ENCODE results near the gene PI4KA.

The PI4KA gene

DNA sequence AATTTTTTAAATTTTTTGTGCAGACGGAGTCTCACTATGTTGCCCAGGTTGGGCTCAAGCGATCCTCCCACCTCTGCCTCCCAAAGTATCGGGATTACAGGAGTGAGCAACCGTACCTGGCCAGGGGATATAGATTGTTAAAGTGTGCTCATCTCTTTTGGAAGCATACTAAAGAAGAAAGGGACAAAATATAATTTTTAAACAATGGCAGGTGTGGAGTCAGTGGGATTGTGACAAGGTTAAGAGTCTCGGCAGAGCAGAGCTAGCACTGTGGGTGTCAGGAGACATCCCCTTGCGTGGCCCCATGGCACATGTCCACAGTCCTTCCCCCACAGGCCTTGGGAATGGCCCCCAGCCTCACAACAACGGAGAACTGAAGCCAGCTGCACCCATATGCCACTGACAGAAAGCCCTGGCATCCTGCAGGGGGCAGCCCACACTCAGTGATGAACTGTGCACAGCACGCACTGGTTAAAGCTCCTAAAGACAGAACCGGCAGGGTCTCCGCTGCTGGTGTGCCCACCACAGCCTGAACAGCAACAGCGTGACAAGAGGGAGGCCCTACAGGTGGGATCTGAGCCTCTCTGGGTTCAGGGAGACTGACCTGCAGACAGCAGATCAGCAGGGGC is 54.8 kb downstream of the PI4KA start:
- H3K27me3 ChIP-seq (ENCODE audit: insufficient read depth, poor library complexity, severe bottlenecking): no peaks in the 10 kb centered on the region
- no peak overlapping the region for H3K4me3 ChIP-seq (replicated peaks; ENCODE audit: insufficient read depth, low read length)
- no peak overlapping the region for H3K27ac ChIP-seq (replicated peaks)
- DNase-seq (ENCODE audit: low read depth in 1 of 2, low spot score in 1 of 2): peak in 1 of 2 experiments; percentile 47
- peak; percentile 38 for TF ChIP-seq CTCF (IDR thresholded peaks at IDR 0.05; ENCODE audit: insufficient read depth, low read length)
- TF ChIP-seq SPI1 (IDR thresholded peaks at IDR 0.05; ENCODE audit: borderline replicate concordance, low read depth): no peak

GRCh38 chr22:20802922-20803553 is 55.6 kb downstream of the PI4KA start:
- Histone ChIP-seq H3K4me3 (replicated peaks; ENCODE audit: insufficient read depth, low read length) (no peak overlapping the region), H3K27ac (replicated peaks) (no peak overlapping the region), H3K27me3 (ENCODE audit: insufficient read depth, poor library complexity, severe bottlenecking) (no peaks in the 10 kb centered on the region)
- DNase-seq (ENCODE audit: low read depth in 1 of 2, low spot score in 1 of 2): no peak
- TF ChIP-seq GABPA (IDR thresholded peaks at IDR 0.05; ENCODE audit: low read depth): no peak
- TF ChIP-seq CTCF (IDR thresholded peaks at IDR 0.05; ENCODE audit: insufficient read depth, low read length): no peak
- TF ChIP-seq SPI1 (IDR thresholded peaks at IDR 0.05; ENCODE audit: borderline replicate concordance, low read depth): no peak
- TF ChIP-seq POLR2AphosphoS5 (IDR thresholded peaks at IDR 0.05; ENCODE audit: low read depth): no peak
- TF ChIP-seq REST (IDR thresholded peaks at IDR 0.05; ENCODE audit: insufficient replicate concordance, low read depth): no peak

DNA sequence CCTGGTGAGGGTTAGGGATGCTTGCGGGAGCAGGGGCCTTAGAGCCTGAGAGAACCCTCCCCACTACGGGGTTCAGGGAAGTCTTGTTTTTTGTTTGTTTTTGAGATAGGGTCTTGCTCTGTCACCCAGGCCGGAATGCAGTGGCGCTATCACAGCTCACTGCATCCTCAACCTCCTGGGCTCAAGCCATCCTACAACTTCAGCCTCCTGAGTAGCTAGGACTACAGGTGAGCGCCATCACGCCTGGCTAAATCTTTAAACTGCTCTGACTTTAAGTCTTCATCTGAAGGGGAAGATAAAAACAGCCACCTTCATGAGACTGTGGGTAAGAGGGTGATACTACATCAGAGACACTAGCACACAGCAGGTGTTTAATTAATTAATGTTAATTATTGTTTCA is 56.2 kb downstream of the PI4KA start:
- TF ChIP-seq SPI1 (IDR thresholded peaks at IDR 0.05; ENCODE audit: borderline replicate concordance, low read depth): no peak
- TF ChIP-seq CTCF (IDR thresholded peaks at IDR 0.05; ENCODE audit: insufficient read depth, low read length): no peak
- no peak for TF ChIP-seq REST (IDR thresholded peaks at IDR 0.05; ENCODE audit: insufficient replicate concordance, low read depth)
- no peak for TF ChIP-seq GABPA (IDR thresholded peaks at IDR 0.05; ENCODE audit: low read depth)
- no peak overlapping the region for H3K27ac ChIP-seq (replicated peaks)
- DNase-seq (ENCODE audit: low read depth in 1 of 2, low spot score in 1 of 2): no peak
- no peaks in the 10 kb centered on the region for H3K27me3 ChIP-seq (ENCODE audit: insufficient read depth, poor library complexity, severe bottlenecking)
- no peak overlapping the region for H3K4me3 ChIP-seq (replicated peaks; ENCODE audit: insufficient read depth, low read length)

- no peak overlapping the region for H3K27ac ChIP-seq (replicated peaks)
- DNase-seq (ENCODE audit: low read depth in 1 of 2, low spot score in 1 of 2): no peak
- no peak overlapping the region for H3K4me3 ChIP-seq (replicated peaks; ENCODE audit: insufficient read depth, low read length)
- TF ChIP-seq GABPA (IDR thresholded peaks at IDR 0.05; ENCODE audit: low read depth) (no peak), SPI1 (IDR thresholded peaks at IDR 0.05; ENCODE audit: borderline replicate concordance, low read depth) (no peak), CTCF (IDR thresholded peaks at IDR 0.05; ENCODE audit: insufficient read depth, low read length) (no peak), POLR2AphosphoS5 (IDR thresholded peaks at IDR 0.05; ENCODE audit: low read depth) (no peak), REST (IDR thresholded peaks at IDR 0.05; ENCODE audit: insufficient replicate concordance, low read depth) (no peak)
- no peaks in the 10 kb centered on the region for H3K27me3 ChIP-seq (ENCODE audit: insufficient read depth, poor library complexity, severe bottlenecking)
Measured at GRCh38 chr22:20799449-20799848, 59.2 kb downstream of the PI4KA start.

Data from HL-60 (cell line).